IMR-90 (cell line): Measurements from ENCODE around the gene CLDN14. TPM values are rescaled to one million over a fixed set of nuclear protein-coding genes. Genes with fewer than 3 reads are reported as not detected.

Source experiments
- ATAC-seq: fragments of 200-7000 bp; cut with Tn5 transposase; 2 replicates; pipeline ENCODE4 v1.9.1; 2020; ENCODE audit warnings: low read depth, mild to moderate bottlenecking, moderate library complexity
- BruUV-seq: library from RNA; stranded (reverse); fragments of 400-500 nt; replicated peaks from 2 replicates; lab custom pipeline; 2021; lab: Mats Ljungman, UMichigan
- CTCF ChIA-PET: fragments of 300-600 bp; formaldehyde crosslinking; extraction: SDS; loops from one replicate; lab custom pipeline; 2021; ENCODE audit warnings: antibody characterized with exemption; lab: Yijun Ruan, JAX
- POLR2A ChIA-PET: fragments of 300-600 bp; sonication (Branson Sonifier 250); formaldehyde crosslinking; loops from one replicate; lab custom pipeline; 2022; ENCODE audit warnings: antibody characterized with exemption; ENCODE audit not compliant: unreplicated experiment; lab: Charles Lee
- DNase-seq: peaks from one replicate; pipeline ENCODE4 v3.0.0; 2013
- H2AFZ ChIP-seq: replicated peaks from 2 replicates; pipeline ENCODE3; 2013; ENCODE audit warnings: low read length, mild to moderate bottlenecking; ENCODE audit not compliant: poor library complexity
- H2AK5ac ChIP-seq: 2 replicates; pipeline ENCODE4 v1.6.1; 2013; ENCODE audit warnings: low read depth, low read length, inconsistent platforms
- H2AK9ac ChIP-seq: replicated peaks from 2 replicates; pipeline ENCODE3; 2013; ENCODE audit warnings: mild to moderate bottlenecking, low read depth, low read length, moderate library complexity; ENCODE audit not compliant: poor library complexity
- H2BK120ac ChIP-seq: 2 replicates; pipeline ENCODE4 v1.6.1; 2013; ENCODE audit warnings: low read depth, low read length, inconsistent platforms
- H2BK15ac ChIP-seq: 3 replicates; pipeline ENCODE4 v1.6.1; 2013; ENCODE audit warnings: low read depth, low read length, inconsistent platforms
- H2BK20ac ChIP-seq: 2 replicates; pipeline ENCODE4 v1.6.1; 2013; ENCODE audit warnings: low read depth, mild to moderate bottlenecking, inconsistent platforms, low read length, moderate library complexity
- H2BK5ac ChIP-seq: 2 replicates; pipeline ENCODE4 v1.6.1; 2013; ENCODE audit warnings: mild to moderate bottlenecking, low read depth, low read length, inconsistent platforms; ENCODE audit not compliant: poor library complexity, severe bottlenecking
- H3K14ac ChIP-seq: replicated peaks from 2 replicates; pipeline ENCODE4 v1.6.1; 2013; ENCODE audit warnings: low read depth, low read length, inconsistent platforms
- H3K18ac ChIP-seq: 2 replicates; pipeline ENCODE4 v1.6.1; 2013; ENCODE audit warnings: low read depth, low read length, control low read depth
- H3K23ac ChIP-seq: 2 replicates; pipeline ENCODE4 v1.6.1; 2013; ENCODE audit warnings: low read depth, low read length, inconsistent platforms
- H3K27ac ChIP-seq: 2 replicates; pipeline ENCODE4 v1.5.1; 2013; ENCODE audit warnings: mild to moderate bottlenecking, control low read depth, low read length; ENCODE audit not compliant: insufficient read depth
- H3K27me3 ChIP-seq: 2 replicates; pipeline ENCODE4 v1.6.1; 2013; ENCODE audit warnings: low read length; ENCODE audit not compliant: control insufficient read depth, insufficient read depth
- H3K36me3 ChIP-seq: 2 replicates; pipeline ENCODE4 v1.6.1; 2013; ENCODE audit warnings: low read length, mixed read lengths; ENCODE audit not compliant: control insufficient read depth, insufficient read depth
- H3K4ac ChIP-seq: 2 replicates; pipeline ENCODE4 v1.6.1; 2013; ENCODE audit warnings: low read depth, low read length, inconsistent platforms
- H3K4me1 ChIP-seq: 2 replicates; pipeline ENCODE4 v1.6.1; 2013; ENCODE audit warnings: low read length, mixed read lengths; ENCODE audit not compliant: control insufficient read depth, insufficient read depth
- H3K4me2 ChIP-seq: 2 replicates; pipeline ENCODE4 v1.6.1; 2013; ENCODE audit warnings: low read depth, mild to moderate bottlenecking, control low read depth, low read length, moderate library complexity
- H3K4me3 ChIP-seq: 2 replicates; pipeline ENCODE4 v1.5.1; 2013; ENCODE audit warnings: low read depth, mild to moderate bottlenecking, control low read depth, low read length, moderate library complexity; ENCODE audit not compliant: insufficient read depth
- H3K56ac ChIP-seq: 2 replicates; pipeline ENCODE4 v1.6.1; 2013; ENCODE audit warnings: low read length, inconsistent platforms; ENCODE audit not compliant: insufficient read depth; ENCODE audit errors: extremely low read depth
- H3K79me1 ChIP-seq, 2 experiments: 2 replicates each; pipeline ENCODE4 v1.6.1; 2013; ENCODE audit warnings: low read length in 2 of 2, inconsistent platforms in 1 of 2, low read depth in 1 of 2
- H3K9ac ChIP-seq: 2 replicates; pipeline ENCODE4 v1.6.1; 2013; ENCODE audit warnings: low read depth, low read length, control low read depth
- H3K9me1 ChIP-seq: 2 replicates; pipeline ENCODE4 v1.6.1; 2013; ENCODE audit warnings: low read length, inconsistent platforms; ENCODE audit not compliant: insufficient read depth
- H3K9me3 ChIP-seq: 2 replicates; pipeline ENCODE4 v1.6.1; 2013; ENCODE audit warnings: low read length; ENCODE audit not compliant: control insufficient read depth, insufficient read depth
- H4K20me1 ChIP-seq: 2 replicates; pipeline ENCODE4 v1.6.1; 2013; ENCODE audit warnings: low read length, inconsistent platforms; ENCODE audit not compliant: insufficient read depth
- H4K5ac ChIP-seq: 2 replicates; pipeline ENCODE4 v1.6.1; 2013; ENCODE audit warnings: mild to moderate bottlenecking, low read depth, low read length, control low read depth
- H4K8ac ChIP-seq, 2 experiments: 2 replicates each; pipeline ENCODE4 v1.6.1; 2013; ENCODE audit warnings: low read depth in 2 of 2, low read length in 2 of 2, control low read depth in 1 of 2, inconsistent platforms in 1 of 2
- H4K91ac ChIP-seq: 2 replicates; pipeline ENCODE4 v1.6.1; 2013; ENCODE audit warnings: low read depth, low read length, inconsistent platforms; ENCODE audit not compliant: insufficient read depth
- BHLHE40 ChIP-seq: fragments of 150-350 bp; IDR thresholded peaks from 2 replicates; pipeline ENCODE4 v1.6.1; 2016; ENCODE audit warnings: mild to moderate bottlenecking, low read depth, low read length
- CEBPB ChIP-seq: IDR thresholded peaks from 2 replicates; pipeline ENCODE4 v1.6.1; 2012; ENCODE audit warnings: low read depth, low read length, improper control_type of control experiment
- CHD1 ChIP-seq: IDR thresholded peaks from 2 replicates; pipeline ENCODE4 v1.6.1; 2012; ENCODE audit warnings: low read depth, low read length, improper control_type of control experiment
- POLR2A ChIP-seq: IDR thresholded peaks from 2 replicates; pipeline ENCODE4 v1.6.1; 2012; ENCODE audit warnings: mild to moderate bottlenecking, low read depth, low read length
- RFX5 ChIP-seq: IDR thresholded peaks from 2 replicates; pipeline ENCODE4 v1.8.0; 2012; ENCODE audit warnings: low read depth, mild to moderate bottlenecking, low read length, moderate library complexity
- WGBS, 2 experiments: methylation state at CpG; one replicate each; pipeline versions ENCODE4 v1.1.5 to v1.1.7; 2013; ENCODE audit warnings: missing lambda C conversion rate in 2 of 2; ENCODE audit not compliant: insufficient read length in 1 of 2; ENCODE audit errors: extremely low coverage in 2 of 2; 5-methylcytosine and 5-hydroxymethylcytosine counted together
- dilution Hi-C: fragments of 300-500 bp; cut with HindIII; formaldehyde crosslinking; loops from one replicate; pipeline ENCODE4 v1.14.3; 2018; ENCODE audit warnings: low sequenced_read_pairs; ENCODE audit not compliant: unreplicated experiment
- in situ Hi-C: fragments of 300-500 bp; cut with MboI; formaldehyde crosslinking; loops from 3 replicates; pipeline ENCODE4 v1.14.3; 2019; ENCODE audit warnings: low sequenced_read_pairs, inconsistent platforms, mixed read lengths
- intact Hi-C: fragments of 100-400 bp; cut with micrococcal nuclease; formaldehyde crosslinking; loops from 2 replicates; pipeline ENCODE4 v1.10.0; 2022
- polyA plus RNA-seq, 3 experiments: library from polyadenylated mRNA; depleted of rRNA; stranded (reverse); fragments of >200 nt; gene quantifications; 2 replicates each; pipeline ENCODE4 v1.2.3, GENCODE V29; 2012; ENCODE audit warnings: low replicate concordance in 1 of 3
- total RNA-seq: library from RNA; depleted of rRNA; stranded (reverse); fragments of >200 nt; gene quantifications from 2 replicates; pipeline ENCODE4 v1.2.3, GENCODE V29; 2012
- TF ChIP-seq, protein P1 (sequence below): conservative IDR thresholded peaks from 2 replicates; pipeline ENCODE4 v1.5.1; 2012; ENCODE audit warnings: mild to moderate bottlenecking, low read depth, low read length, improper control_type of control experiment

CLDN14 gene
- total and polyA plus RNA-seq, 2 of the 4 experiments (the other 2 are of a cell fraction): not detected

GRCh38 chr21:36489103-36489775 is 9.3 kb upstream of the CLDN14 start:
- H2BK15ac ChIP-seq: no peak overlapping the region
- TF ChIP-seq BHLHE40 (no peak), CHD1 (no peak), CEBPB (no peak), POLR2A (no peak), RFX5 (no peak)
- TF ChIP-seq, protein P1, sequence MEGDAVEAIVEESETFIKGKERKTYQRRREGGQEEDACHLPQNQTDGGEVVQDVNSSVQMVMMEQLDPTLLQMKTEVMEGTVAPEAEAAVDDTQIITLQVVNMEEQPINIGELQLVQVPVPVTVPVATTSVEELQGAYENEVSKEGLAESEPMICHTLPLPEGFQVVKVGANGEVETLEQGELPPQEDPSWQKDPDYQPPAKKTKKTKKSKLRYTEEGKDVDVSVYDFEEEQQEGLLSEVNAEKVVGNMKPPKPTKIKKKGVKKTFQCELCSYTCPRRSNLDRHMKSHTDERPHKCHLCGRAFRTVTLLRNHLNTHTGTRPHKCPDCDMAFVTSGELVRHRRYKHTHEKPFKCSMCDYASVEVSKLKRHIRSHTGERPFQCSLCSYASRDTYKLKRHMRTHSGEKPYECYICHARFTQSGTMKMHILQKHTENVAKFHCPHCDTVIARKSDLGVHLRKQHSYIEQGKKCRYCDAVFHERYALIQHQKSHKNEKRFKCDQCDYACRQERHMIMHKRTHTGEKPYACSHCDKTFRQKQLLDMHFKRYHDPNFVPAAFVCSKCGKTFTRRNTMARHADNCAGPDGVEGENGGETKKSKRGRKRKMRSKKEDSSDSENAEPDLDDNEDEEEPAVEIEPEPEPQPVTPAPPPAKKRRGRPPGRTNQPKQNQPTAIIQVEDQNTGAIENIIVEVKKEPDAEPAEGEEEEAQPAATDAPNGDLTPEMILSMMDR: no peak
- no peak overlapping the region for H3K23ac ChIP-seq
- no peak overlapping the region for H4K91ac ChIP-seq
- no peaks in the 10 kb centered on the region for H3K9me1 ChIP-seq
- WGBS, 2 experiments: 67% methylated on average over 3 of the region's 10 CpGs; no CpG with 5 or more reads in 1 of the 2 experiments
- no peak overlapping the region for H3K4ac ChIP-seq
- no peak overlapping the region for H3K18ac ChIP-seq
- no peak overlapping the region for H3K9ac ChIP-seq
- no peak overlapping the region for H2BK5ac ChIP-seq
- no peak overlapping the region for H2BK20ac ChIP-seq
- H3K27me3 ChIP-seq: peaks cover 6% of the 10 kb centered on the region
- intact Hi-C loops (no loop called here), in situ Hi-C loops (no loop called here), dilution Hi-C loops (no loop called here)
- ChIA-PET CTCF (no interaction called here), POLR2A (no interaction called here)
- no peak overlapping the region for H2AK5ac ChIP-seq
- H3K56ac ChIP-seq: no peak overlapping the region
- DNase-seq (no peak), ATAC-seq (no peak)
- no peak overlapping the region for H4K8ac ChIP-seq
- H3K4me1 ChIP-seq: no peaks in the 10 kb centered on the region
- no TSS peak for BruUV-seq
- H3K36me3 ChIP-seq: no peaks in the 10 kb centered on the region
- no peaks in the 10 kb centered on the region for H4K20me1 ChIP-seq
- no peak overlapping the region for H3K27ac ChIP-seq
- no peak overlapping the region for H3K4me2 ChIP-seq
- no peak overlapping the region for H2AFZ ChIP-seq
- H4K5ac ChIP-seq: no peak overlapping the region
- H3K4me3 ChIP-seq: no peak overlapping the region
- H3K79me1 ChIP-seq: no peaks in the 10 kb centered on the region
- no peaks in the 10 kb centered on the region for H3K9me3 ChIP-seq
- H2BK120ac ChIP-seq: no peak overlapping the region
- H3K14ac ChIP-seq: no peak overlapping the region
- no peak overlapping the region for H2AK9ac ChIP-seq
